ENCODE measurements around the gene GPA33.

GPA33 gene

DNA sequence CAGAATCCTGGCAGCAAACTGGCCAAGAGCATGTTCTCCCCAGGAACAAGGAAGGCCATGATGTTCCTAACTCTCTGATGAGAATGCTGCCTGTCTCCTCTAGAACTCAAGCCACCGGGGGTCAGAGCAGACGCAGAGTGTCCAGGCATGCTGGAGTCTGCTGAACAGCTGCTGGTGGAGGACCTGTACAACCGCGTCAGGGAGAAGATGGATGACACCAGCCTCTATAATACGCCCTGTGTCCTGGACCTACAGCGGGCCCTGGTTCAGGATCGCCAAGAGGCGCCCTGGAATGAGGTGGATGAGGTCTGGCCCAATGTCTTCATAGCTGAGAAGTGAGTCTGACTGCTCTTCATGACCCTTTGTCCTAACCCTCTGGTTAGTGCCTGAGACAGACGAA, 27.0 kb upstream of the GPA33 start:
- Histone ChIP-seq H3K27me3 (ENCODE audit: low read depth, low read length) (peaks cover 40% of the 10 kb centered on the region), H3K4me2 (ENCODE audit: low read length) (no peak overlapping the region), H3K9ac (ENCODE audit: low read length) (no peak overlapping the region), H3K36me3 (replicated peaks; ENCODE audit: low read depth, low read length) (no peaks in the 10 kb centered on the region), H3K4me3 (ENCODE audit: low read length) (no peak overlapping the region), H3K9me3 (ENCODE audit: insufficient read depth, low read length) (no peaks in the 10 kb centered on the region), H2AFZ (ENCODE audit: low read depth, low read length) (no peak overlapping the region), H3K79me2 (ENCODE audit: low read length) (no peaks in the 10 kb centered on the region), H3K4me1 (ENCODE audit: low read length) (peaks cover 10% of the 10 kb centered on the region), H3K27ac (ENCODE audit: low read length) (no peak overlapping the region), H4K20me1 (ENCODE audit: insufficient read depth, low read length) (no peaks in the 10 kb centered on the region)
- TF ChIP-seq EZH2phosphoT487 (IDR thresholded peaks at IDR 0.05; ENCODE audit: low read depth) (no peak), CTCF (IDR thresholded peaks at IDR 0.05; ENCODE audit: low read depth, low read length) (no peak)

- Histone ChIP-seq H3K9ac (ENCODE audit: low read length) (no peak overlapping the region), H3K36me3 (replicated peaks; ENCODE audit: low read depth, low read length) (no peaks in the 10 kb centered on the region), H4K20me1 (ENCODE audit: insufficient read depth, low read length) (no peaks in the 10 kb centered on the region), H3K4me1 (ENCODE audit: low read length) (peaks cover 10% of the 10 kb centered on the region), H3K79me2 (ENCODE audit: low read length) (no peaks in the 10 kb centered on the region), H3K9me3 (ENCODE audit: insufficient read depth, low read length) (no peaks in the 10 kb centered on the region), H3K4me2 (ENCODE audit: low read length) (no peak overlapping the region), H3K4me3 (ENCODE audit: low read length) (no peak overlapping the region), H3K27me3 (ENCODE audit: low read depth, low read length) (peaks cover 47% of the 10 kb centered on the region), H3K27ac (ENCODE audit: low read length) (no peak overlapping the region), H2AFZ (ENCODE audit: low read depth, low read length) (no peak overlapping the region)
- TF ChIP-seq EZH2phosphoT487 (IDR thresholded peaks at IDR 0.05; ENCODE audit: low read depth) = no peak
- TF ChIP-seq CTCF (IDR thresholded peaks at IDR 0.05; ENCODE audit: low read depth, low read length) = no peak
Measured at GRCh38 chr1:167116174-167116573, 26.0 kb upstream of the GPA33 start.

DNA sequence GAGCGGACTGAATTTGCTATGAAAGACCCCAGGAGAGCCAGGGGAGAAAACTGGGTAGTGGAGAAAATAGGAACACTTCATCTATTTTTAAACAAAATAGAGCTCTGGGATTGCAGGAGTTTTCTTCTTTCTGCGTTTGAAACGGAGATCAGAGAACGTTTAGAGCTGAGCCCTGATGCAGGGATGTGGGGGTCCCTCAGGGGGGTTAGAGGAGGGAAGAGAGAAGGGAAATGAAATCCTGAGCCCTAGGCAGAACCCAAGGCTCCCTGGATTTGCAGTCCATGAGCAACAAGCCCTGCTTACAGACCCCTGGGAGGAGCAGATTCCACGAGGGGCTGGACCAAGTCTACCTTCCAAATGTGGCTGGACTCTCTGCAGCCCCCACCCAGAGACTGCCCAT, 25.5 kb upstream of the GPA33 start:
- no peak overlapping the region for H3K4me2 ChIP-seq (ENCODE audit: low read length)
- no peak overlapping the region for H3K9ac ChIP-seq (ENCODE audit: low read length)
- no peak overlapping the region for H2AFZ ChIP-seq (ENCODE audit: low read depth, low read length)
- H3K27me3 ChIP-seq (ENCODE audit: low read depth, low read length) = peaks cover 50% of the 10 kb centered on the region
- peaks cover 10% of the 10 kb centered on the region for H3K4me1 ChIP-seq (ENCODE audit: low read length)
- H3K4me3 ChIP-seq (ENCODE audit: low read length) = no peak overlapping the region
- TF ChIP-seq CTCF (IDR thresholded peaks at IDR 0.05; ENCODE audit: low read depth, low read length) (no peak), EZH2phosphoT487 (IDR thresholded peaks at IDR 0.05; ENCODE audit: low read depth) (no peak)
- no peaks in the 10 kb centered on the region for H3K79me2 ChIP-seq (ENCODE audit: low read length)
- H3K27ac ChIP-seq (ENCODE audit: low read length) = no peak overlapping the region
- H3K36me3 ChIP-seq (replicated peaks; ENCODE audit: low read depth, low read length) = no peaks in the 10 kb centered on the region
- no peaks in the 10 kb centered on the region for H4K20me1 ChIP-seq (ENCODE audit: insufficient read depth, low read length)
- H3K9me3 ChIP-seq (ENCODE audit: insufficient read depth, low read length) = no peaks in the 10 kb centered on the region

GRCh38 chr1:167114725-167115124, 24.5 kb upstream of the GPA33 start:
- Histone ChIP-seq H3K27me3 (ENCODE audit: low read depth, low read length) (peaks cover 58% of the 10 kb centered on the region), H3K4me2 (ENCODE audit: low read length) (peak overlapping the region; percentile 2; the same call in 1 of the 2 replicates), H3K36me3 (replicated peaks; ENCODE audit: low read depth, low read length) (no peaks in the 10 kb centered on the region), H3K9me3 (ENCODE audit: insufficient read depth, low read length) (no peaks in the 10 kb centered on the region), H3K9ac (ENCODE audit: low read length) (no peak overlapping the region), H3K27ac (ENCODE audit: low read length) (no peak overlapping the region), H3K79me2 (ENCODE audit: low read length) (no peaks in the 10 kb centered on the region), H3K4me3 (ENCODE audit: low read length) (no peak overlapping the region), H2AFZ (ENCODE audit: low read depth, low read length) (no peak overlapping the region), H4K20me1 (ENCODE audit: insufficient read depth, low read length) (no peaks in the 10 kb centered on the region), H3K4me1 (ENCODE audit: low read length) (peaks cover 10% of the 10 kb centered on the region)
- TF ChIP-seq CTCF (IDR thresholded peaks at IDR 0.05; ENCODE audit: low read depth, low read length) = no peak
- TF ChIP-seq EZH2phosphoT487 (IDR thresholded peaks at IDR 0.05; ENCODE audit: low read depth) = no peak

All from OCI-LY3 (cell line).